HG03103 (cell line): ENCODE data around the gene CARMIL1.
A peak's percentile ranks its signal among the peaks of the same experiment; 100 is the strongest.

Experiments used
- ATAC-seq: cut with Tn5 transposase; IDR thresholded peaks from one replicate; pipeline ENCODE4 v1.9.1; 2021; ENCODE audit warnings: low read depth; ENCODE audit not compliant: unreplicated experiment

CARMIL1 gene

GRCh38 chr6:25278914-25279747, at the start of gene CARMIL1:
Gene CARMIL1, plus strand, starts transcription at chr6:25279374. Its CDS starts 422 bp downstream, at chr6:25279796.
- ATAC-seq, result peak; percentile 79

GRCh38 chr6:25229671-25230321, 49.4 kb upstream of the CARMIL1 start:
- ATAC-seq, result no peak

GRCh38 chr6:25232479-25232878, 46.7 kb upstream of the CARMIL1 start:
- ATAC-seq, result no peak

- no peak for ATAC-seq
Observed at GRCh38 chr6:25233226-25233625, 45.9 kb upstream of the CARMIL1 start.

GRCh38 chr6:25237579-25237978, 41.6 kb upstream of the CARMIL1 start:
- ATAC-seq, result no peak

- ATAC-seq, result no peak
Observed at GRCh38 chr6:25239059-25239458, 40.1 kb upstream of the CARMIL1 start.

GRCh38 chr6:25239498-25239897, 39.7 kb upstream of the CARMIL1 start:
- no peak for ATAC-seq

- no peak for ATAC-seq
Observed at GRCh38 chr6:25242567-25242966, 36.6 kb upstream of the CARMIL1 start.

GRCh38 chr6:25244865-25245264, 34.3 kb upstream of the CARMIL1 start:
- ATAC-seq, result no peak

GRCh38 chr6:25248123-25248522, 31.1 kb upstream of the CARMIL1 start:
- no peak for ATAC-seq

- no peak for ATAC-seq
Observed at GRCh38 chr6:25249133-25249532, 30.0 kb upstream of the CARMIL1 start.

GRCh38 chr6:25250878-25251277, 28.3 kb upstream of the CARMIL1 start:
- ATAC-seq, result no peak

- ATAC-seq, result no peak
Observed at GRCh38 chr6:25251426-25251825, 27.7 kb upstream of the CARMIL1 start.

- ATAC-seq, result no peak
Observed at GRCh38 chr6:25253351-25253750, 25.8 kb upstream of the CARMIL1 start.

- no peak for ATAC-seq
Observed at GRCh38 chr6:25254671-25255070, 24.5 kb upstream of the CARMIL1 start.

- ATAC-seq, result no peak
Observed at GRCh38 chr6:25257686-25258348, 21.4 kb upstream of the CARMIL1 start.

GRCh38 chr6:25259756-25260155, 19.4 kb upstream of the CARMIL1 start:
- no peak for ATAC-seq

- no peak for ATAC-seq
Observed at GRCh38 chr6:25263657-25264056, 15.5 kb upstream of the CARMIL1 start.

GRCh38 chr6:25266456-25267100, 12.6 kb upstream of the CARMIL1 start:
- no peak for ATAC-seq

- no peak for ATAC-seq
Observed at GRCh38 chr6:25267662-25268061, 11.5 kb upstream of the CARMIL1 start.

GRCh38 chr6:25270559-25270958, 8.6 kb upstream of the CARMIL1 start:
- no peak for ATAC-seq
